CD4-positive, alpha-beta T cell treated with Interleukin-15 for 1 hour (primary cell): ENCODE data around the gene ANKRD11.

Experiments used
- DNase-seq: peaks from one replicate; pipeline ENCODE4 v3.0.0-alpha.2; 2020

Gene ANKRD11

DNA sequence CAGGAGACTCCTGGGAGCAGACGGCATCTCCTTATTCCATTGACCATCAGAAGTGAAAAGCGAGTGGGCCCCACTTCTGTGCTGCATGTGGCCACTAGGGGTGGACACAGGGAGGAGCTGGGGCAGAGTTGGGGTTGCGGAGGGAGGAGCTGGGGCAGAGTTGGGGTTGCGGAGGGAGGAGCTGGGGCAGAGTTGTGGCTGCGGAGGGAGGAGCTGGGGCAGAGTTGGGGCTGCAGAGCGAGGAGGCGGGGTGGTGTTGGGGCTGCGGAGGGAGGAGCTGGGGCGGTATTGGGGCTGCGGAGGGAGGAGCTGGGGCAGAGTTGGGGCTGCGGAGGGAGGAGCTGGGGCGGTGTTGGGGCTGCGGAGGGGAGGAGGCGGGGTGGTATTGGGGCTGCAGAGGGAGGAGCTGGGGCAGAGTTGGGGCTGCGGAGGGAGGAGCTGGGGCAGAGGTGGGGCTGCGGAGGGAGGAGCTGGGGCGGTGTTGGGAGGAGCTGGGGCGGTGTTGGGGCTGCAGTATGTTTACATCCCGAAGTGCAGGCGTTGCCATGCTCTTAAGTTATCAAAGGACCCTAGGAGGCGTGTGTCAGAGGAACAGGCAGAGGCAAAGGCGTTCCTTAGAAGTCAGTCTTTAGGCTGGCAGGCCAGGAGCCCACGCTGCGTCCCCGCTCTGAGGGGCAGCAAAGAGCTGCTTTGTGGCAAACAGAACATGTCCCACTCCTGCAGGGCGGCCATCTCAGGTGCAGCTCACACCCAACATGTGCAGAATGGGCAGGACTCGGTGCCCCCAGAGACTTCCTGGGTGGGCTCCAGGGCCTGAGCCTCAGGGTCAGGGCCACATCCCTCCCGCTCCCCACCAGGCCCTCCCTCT is 196.9 kb downstream of the ANKRD11 start:
- no peak for DNase-seq

- no peak for DNase-seq
These were observed 197.8 kb downstream of the ANKRD11 start for GRCh38 chr16:89292443-89293078.

DNA sequence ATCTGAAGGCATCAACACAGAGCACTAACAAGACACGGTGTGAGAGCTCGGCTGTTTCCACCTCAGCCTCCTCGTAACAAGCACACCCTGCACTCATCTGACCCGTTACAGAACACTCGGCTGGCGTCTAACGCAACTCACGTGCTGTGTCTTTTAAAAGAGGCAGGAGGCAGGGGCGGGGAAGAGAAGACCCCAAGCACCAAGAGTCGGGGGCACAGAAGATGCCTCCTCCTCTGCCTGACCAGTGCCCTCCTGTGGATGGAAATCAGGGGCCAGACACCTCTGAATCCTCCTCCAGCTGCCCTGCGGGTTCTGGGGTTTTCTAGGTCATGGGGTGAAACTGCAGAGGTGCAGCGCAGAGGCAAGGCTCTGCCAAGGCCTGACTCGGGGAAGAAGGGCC is 198.6 kb downstream of the ANKRD11 start:
- no peak for DNase-seq

GRCh38 chr16:89291363-89291762 is 199.0 kb downstream of the ANKRD11 start:
- DNase-seq, result no peak

DNA sequence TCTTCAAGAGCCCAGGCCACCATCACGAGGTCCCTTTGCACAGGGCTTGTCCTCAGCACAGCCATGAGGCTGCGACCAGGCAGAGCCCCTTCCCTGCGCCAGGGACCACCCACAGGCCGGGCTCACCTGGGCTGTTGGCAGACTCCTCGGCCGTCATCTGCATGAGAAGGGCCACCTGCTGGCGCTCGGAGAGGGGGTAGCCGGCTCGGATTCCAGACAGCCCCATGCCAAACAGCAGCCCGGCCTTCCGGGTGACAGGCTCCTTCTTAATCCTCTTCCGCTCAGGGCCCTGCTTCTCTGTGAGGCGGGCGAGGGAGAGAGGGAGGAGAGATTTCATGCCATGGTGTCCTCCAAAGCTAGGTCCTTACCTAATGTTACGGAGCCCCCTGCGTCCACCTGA is 199.5 kb downstream of the ANKRD11 start:
- DNase-seq, result no peak

DNA sequence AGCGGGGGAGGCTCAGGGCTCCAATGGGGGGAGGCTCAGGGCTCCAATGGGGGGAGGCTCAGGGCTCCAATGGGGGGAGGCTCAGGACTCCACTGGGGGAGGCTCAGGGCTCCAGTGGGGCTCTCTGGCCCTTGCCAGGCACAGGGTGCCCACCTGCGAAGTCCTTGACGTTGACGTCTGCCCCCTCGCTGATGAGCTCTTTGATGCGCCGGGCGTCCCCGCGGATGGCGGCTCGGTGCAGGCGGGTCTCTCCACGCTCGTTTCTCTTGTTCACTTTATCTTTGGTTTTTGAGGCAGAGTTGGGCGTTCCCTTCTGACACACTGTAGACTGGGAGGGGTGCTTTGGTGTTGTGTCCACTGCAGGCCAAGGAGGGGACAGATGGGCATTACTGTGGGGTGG is 199.9 kb downstream of the ANKRD11 start:
- no peak for DNase-seq

DNA sequence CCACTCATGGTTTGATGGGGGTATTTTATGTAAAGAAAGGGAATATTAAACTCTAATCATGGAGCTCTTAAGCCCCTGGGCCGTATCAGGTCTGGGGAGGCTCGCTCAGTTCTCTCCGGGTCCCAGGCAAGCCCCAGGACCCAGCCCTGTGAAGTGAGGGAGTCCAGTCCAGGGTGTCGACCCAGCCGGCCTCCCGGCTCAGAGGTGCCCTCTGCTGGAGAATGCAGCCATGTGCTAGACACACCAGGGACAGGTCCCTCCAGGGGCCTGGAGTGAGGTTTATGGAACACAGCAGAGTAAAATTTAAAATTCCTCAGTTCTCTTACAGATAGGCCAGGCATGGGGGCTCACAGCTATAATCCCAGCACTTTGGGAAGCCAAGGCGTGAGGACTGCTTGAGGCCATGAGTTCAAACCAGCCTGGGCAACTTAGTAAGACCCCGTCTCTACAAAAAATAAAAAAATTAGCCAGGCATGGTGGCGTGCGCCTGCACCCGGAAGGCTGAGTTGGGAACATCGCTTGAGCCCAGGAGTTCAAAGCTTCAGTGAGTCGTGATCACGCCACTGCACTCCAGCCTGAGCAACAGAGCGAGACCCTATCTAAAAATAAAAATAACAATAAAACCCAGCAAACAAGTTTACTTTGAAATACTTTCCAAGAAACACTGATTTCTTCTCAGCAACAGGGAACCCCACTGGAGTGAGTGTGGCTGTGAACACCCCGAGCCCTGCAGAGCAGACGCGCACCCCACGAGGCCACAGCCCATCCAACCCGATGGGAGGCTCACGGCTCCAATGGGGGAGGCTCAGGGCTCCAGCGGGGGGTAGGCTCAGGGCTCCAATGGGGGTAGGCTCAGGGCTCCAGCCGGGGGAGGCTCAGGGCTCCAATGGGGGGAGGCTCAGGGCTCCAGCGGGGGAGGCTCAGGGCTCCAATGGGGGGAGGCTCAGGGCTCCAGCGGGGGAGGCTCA is 200.6 kb downstream of the ANKRD11 start:
- DNase-seq, result peak; percentile 71

DNA sequence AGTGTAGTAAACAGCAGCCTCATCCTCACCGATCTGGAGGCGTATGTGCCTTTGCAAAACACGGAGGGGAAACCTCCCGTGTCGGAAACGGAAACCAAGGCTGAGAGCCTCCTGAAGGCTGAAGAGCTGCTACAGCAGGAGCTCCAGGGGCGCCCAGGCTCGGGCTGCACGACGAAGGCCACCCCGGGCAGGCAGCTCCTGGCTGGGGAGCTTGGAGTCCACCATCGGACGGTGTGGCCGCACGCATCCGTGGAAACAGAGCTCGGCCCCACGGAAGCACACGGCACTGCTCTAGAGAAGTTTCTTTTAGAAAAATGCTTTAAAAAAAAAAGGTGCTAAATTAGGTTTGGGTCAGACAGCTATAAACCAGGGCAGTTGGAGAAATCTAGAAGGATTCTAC is 201.4 kb downstream of the ANKRD11 start:
- DNase-seq, result no peak

DNA sequence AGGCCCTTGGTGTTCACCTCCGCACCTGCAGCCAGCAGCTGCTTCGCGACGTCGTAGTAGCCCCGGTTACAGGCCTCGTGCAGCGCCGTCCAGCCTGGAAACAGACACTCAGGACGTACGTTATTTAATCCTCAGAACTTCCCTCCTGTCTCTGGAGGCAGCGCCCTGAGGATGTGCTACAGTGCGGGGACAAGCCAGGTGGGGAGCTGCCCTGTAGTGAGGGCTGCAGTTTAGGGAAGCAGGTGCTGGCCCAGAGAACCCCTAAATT is 201.8 kb downstream of the ANKRD11 start:
- no peak for DNase-seq

DNA sequence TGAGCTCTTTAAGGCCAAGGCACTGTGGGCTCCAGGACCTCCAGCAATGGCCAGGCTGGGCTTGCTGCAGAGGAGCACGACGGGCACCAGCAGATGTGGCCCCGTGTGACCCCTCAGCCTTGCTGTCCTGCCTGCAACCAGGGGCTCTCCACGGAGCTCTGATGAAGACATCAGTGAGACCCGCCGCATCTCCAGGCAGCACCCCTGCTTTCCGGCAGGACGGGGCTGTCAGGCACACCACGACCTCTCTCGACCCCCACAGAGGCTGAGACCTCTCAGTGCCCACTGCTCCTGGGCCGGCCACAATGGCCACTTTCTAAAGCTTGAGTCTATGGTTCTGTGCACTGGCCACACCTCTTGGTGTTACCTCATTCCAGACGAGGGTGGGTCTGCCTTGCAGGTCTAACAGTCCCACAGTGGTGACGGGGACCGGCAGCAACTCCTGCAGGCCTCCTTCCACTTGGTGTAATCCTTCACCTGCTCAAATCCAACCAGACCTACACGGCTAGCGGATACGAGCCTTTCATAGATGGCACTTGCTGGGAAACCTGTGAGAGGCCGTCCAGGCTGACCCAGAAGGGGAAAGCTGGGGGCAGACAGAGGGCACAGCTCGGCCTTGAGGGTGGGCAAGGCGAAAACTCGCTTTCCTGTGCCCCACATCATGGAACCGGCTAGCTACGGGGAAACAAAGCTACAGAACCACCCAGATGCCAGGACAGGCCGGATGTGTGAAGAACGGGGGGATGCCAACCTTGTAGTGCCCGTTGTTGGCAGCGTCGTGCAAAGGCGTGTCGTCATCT is 202.4 kb downstream of the ANKRD11 start:
- no peak for DNase-seq

DNA sequence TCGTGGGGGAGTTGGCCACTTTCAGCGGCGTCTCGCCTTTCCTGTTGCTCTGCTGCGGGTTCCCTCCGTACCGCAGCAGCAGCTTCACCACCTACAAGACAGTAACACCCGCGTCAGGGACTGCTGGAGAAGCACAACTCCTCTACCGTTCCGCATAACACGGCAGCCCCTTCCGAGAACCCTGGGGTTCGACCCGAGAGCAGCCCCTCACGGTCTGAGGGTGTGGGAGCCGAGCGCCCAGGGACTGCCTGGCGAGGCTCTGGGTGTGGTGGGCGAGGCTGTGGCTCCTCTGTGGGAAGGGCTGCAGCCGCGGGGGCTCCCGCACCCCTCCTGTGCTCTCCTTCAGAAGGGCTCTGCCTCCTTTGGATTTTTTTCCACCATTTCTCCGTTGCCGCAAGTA is 204.3 kb downstream of the ANKRD11 start:
- DNase-seq, result no peak

DNA sequence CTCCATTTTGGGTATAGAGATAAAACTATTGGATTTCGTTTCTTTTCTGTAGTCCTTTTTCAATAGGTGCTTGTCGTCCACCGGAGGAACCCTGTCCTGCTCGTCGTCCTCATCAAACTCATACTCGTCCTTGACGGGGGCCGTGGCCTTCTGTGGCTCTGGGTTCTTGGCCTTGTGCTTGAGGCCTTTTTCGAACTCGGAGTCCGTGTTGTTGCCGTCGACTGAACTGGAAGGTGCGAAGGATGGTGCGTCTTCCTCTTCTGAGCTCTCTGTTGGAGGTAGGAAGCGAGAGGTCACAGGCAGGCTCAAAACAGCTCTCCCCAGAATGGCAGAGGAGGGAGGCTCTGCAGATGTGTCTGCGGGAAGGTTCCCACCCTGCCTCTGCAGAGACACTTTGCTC is 205.0 kb downstream of the ANKRD11 start:
- DNase-seq, result no peak

DNA sequence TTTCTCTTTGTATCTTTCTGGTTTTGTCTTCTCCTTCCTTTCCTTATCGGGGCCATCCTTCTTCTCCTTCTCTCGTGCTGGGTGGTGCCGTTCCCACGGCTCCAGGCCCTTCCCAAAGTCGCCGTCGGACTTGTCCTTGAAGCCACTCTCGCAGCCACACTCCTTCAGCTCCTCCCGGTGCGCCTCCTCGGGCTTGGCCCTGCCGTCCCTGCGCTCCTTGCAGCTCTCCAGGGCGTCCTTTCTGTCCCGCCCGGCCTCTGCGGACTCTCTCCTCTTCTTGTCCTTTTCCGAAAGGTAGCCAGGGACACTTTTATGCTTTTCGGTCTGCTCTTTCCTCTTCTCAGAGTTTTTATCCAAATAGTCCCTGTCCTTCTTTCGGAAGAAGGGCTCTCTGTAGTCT is 206.9 kb downstream of the ANKRD11 start:
- no peak for DNase-seq

GRCh38 chr16:89282523-89282922 is 207.8 kb downstream of the ANKRD11 start:
- DNase-seq, result no peak

DNA sequence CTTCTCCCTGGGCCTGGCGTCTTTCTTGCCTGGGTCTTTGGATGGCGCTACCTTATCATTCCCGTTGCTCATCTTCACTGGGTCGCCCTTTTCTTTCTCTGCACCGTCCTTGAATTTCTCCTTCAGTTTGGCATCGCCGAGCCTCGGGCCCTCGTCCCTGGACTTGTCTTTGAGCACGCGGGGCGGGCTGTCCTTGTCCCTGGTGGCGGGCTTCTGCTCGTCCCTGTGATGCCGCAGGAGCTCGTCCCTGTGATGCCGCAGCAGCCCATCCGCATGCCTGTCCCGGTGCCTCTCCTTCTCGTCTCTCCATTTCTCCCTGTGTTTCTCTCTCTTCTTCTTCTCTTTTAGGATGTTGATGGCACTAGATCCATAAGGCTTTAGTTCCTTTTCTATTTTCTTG is 208.5 kb downstream of the ANKRD11 start:
- no peak for DNase-seq

DNA sequence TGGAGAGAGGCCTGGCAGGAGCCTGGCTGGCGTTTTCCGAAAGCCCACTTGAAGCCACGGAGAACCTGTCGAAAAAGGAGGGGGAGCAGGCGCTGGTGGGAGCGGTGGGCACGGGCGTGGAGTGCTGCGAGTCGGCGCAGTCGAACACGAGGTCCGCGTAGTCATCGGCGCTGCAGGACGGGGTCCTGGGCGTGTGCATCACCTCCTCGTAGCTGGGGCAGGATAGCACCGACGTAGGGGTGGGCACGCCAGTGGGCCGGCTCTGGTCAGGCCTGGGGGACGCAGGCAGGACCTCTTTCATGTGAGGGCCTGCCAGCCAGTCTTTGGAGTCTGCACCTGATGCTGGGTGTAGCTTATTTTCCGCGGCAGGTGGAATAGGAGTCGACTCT is 209.2 kb downstream of the ANKRD11 start:
- no peak for DNase-seq

DNA sequence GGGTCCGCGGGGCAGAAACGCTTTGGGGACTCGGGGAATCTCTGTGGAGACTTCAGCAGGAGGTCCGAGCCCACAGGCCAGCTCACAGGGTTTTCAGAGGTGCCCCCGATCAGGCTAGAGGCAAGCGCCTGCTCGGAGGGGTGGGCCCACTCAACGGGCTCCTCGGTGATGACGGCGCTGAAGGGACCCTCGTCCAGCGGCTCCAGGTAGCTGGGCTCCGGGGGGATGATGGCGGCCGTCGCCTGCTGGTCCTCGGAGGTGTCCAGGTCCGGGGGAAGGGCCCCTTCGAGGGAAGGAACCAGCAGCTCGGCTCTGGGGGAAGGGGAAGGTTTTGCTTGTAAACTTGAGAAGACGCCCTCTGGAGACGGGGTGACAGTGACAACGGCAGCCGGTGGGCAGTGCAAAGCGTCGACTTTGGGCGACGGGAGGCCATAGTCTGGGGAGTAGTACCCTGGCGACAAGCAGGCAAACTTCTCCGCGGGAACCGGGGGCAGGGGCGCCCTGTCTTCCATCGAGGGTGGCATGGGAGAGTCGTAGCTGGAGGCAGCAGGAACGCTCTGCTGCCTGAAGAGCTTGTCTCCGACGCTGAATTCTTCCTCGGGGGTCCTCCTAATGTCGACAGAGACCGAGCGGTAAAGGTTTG is 209.7 kb downstream of the ANKRD11 start:
- DNase-seq, result no peak

DNA sequence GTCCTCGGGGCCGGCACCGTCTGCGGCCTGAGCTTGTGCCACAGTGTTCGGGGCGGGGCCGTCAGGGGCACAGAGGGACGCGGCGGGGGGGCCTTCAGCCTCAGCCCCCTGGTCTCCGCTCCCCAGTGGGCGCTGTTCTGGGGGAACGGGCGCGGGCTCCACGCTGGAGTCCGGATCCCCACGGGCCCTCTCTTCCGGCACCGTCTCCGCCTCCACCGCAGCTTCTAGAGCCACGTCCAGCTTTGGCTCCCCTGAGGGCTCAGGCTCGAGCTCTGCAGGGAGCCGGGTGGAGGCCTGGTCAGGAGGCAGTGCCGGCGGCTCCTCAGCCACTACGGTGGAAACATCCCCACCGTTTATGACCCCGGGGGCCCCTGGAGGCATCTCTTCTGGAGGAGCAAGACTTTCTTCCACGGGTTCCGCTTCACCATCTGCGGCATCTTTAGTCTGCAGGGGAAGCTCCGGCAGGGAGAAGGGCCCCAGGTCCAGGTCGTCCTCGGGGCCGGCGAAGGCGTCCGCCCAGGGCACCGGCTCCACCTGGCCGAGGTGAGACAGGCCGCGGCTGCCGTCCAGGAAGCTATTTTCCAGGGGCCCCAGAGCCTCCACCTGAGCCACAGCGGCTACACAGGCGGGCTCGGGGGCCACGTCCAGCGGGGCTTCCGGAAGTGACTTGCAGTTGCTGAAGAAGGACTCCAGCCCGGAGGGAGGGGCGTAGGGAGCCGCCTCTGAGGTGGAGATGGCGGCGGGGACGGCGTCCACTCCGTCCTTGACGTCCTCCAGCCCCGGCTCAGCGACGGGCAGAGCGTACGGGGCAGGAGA is 210.5 kb downstream of the ANKRD11 start:
- no peak for DNase-seq

DNA sequence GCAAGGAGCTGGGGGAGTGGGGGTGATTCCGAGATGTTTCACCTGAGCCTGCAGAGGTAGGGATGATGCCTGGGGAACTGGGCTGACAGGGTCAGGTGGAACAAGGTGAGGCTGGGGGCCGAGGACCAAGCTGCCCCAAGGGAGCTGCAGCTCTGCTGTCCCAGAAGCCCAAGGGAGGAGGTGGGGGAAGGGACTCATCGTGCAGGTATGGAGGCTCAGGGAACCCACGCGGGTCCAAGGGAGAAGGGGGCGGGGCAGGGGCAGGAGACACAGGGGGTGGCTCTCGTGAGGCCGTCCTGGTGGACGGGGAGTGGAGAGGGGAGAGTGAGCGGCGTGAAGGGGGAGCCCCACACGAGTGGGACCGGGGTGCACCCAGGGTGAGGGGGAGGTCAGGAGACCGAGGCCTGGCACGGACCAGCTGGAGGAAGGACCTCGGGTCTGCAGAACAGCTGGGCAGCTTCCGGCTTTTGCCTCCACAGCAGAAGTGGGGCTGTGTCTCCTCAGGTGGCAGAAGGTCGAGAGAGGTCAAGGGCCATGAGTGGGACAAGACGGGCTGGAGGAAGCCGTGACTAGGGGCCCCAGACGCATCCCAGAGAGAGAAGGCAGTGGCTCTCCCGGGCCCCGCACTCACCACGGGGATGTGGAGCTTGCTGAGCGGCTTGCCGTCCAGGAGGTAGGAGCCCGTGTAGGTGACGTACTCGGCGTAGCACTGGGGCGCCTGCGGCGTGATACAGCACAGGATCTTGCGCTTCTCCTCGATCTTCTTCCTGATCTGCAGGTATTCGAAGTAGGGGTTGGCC is 211.7 kb downstream of the ANKRD11 start:
- DNase-seq, result no peak

GRCh38 chr16:89277641-89278341 is 212.6 kb downstream of the ANKRD11 start:
- DNase-seq, result no peak
